Lower leg skin (tissue), 4 donors: ENCODE measurements around the gene ORC3. TPM values are rescaled to one million over a fixed set of nuclear protein-coding genes. Genes with fewer than 3 reads are reported as not detected.

Experiments used
- DNase-seq, 2 donors: peaks; one replicate each; pipeline ENCODE4 v3.0.0-alpha.2; 2019; ENCODE audit warnings: low spot score in 2 of 2
- H3K4me3 ChIP-seq: fragments of 200-600 bp; sonication (generic); 2 replicates; pipeline ENCODE4 v1.5.1; 2017; ENCODE audit warnings: mild to moderate bottlenecking, low read depth; ENCODE audit not compliant: poor library complexity, severe bottlenecking
- POLR2A ChIP-seq, 2 donors: fragments of 450-650 bp; IDR thresholded peaks; one replicate each; pipeline ENCODE4 v1.6.1; 2016 to 2017; ENCODE audit warnings: antibody characterized with exemption in 2 of 2, mild to moderate bottlenecking in 1 of 2, moderate library complexity in 1 of 2
- WGBS, 2 donors: methylation state at CpG; one replicate each; pipeline ENCODE4 v1.1.5; 2018; 5-methylcytosine and 5-hydroxymethylcytosine counted together
- intact Hi-C: fragments of 100-400 bp; cut with DNase I; formaldehyde crosslinking; loops from one replicate; pipeline ENCODE4 v1.15.0; 2023; ENCODE audit warnings: low total_unique reads
- total RNA-seq, 4 donors: library from RNA; depleted of rRNA; stranded (reverse); fragments of >200 nt; gene quantifications; one replicate each; pipeline ENCODE4 v1.1.0, GENCODE V29; 2016
- TF ChIP-seq, protein P1 (sequence below), 3 donors: fragments of 450-650 bp; IDR thresholded peaks; one replicate each; pipeline ENCODE4 v1.5.1; 2016; ENCODE audit warnings: antibody characterized with exemption in 3 of 3, mild to moderate bottlenecking in 3 of 3, moderate library complexity in 2 of 3

ORC3 gene
- total RNA-seq, 4 donors from 2014 or later = 9.9 to 19.1 (median 12.7) TPM

DNA sequence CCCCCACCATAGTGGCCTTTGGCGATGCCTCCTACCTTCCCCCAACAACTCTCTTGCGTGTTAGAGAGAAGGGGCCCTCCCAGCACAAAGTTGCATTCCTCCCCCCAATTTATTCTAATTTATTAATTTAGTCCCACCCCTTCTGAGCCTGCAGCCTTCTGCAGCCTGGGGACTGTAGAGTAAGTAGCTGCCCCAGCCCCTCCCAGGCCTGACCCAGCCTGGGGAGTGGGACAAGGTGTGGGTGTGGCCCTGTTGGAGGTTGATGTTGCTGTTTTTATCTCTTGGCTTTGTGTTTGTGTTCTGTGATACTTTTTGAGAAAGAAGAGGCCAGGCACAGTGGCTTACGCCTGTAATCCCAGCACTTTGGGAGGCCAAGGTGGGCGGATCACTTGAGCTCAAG lies 49.4 kb downstream of the ORC3 start:
- 96 to 97% methylated on average over 4 of the region's 4 CpGs for WGBS, 2 donors
- TF ChIP-seq POLR2A (IDR thresholded peaks at IDR 0.05) = no peak

DNA sequence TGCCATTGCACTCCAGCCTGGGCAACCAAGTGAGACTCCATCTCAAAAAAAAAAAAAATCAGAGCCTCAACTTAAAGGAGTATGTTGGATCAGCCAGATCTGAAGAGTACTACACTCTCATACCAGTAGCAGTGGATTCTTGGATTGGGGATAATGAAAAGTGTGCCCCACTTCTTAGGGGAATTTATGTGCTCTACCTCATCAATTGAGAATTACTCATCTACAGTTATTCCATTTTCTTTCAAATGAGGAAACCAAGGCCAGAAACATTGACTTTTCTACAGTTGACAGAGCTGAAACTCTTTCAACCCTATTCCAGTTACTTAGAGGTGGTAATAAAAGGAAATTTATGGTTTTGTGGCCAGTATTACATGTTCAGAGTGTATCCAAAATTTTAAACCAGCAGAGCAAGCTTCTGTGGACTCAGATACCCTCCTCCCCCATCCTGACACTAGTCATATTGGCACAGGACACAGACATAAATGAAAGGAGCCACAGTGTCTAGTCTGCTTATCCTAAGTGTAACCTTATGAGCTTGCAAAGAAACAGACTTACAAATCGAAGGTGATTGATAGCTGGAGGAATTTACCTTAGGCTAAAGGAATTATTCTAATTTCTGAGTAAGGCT lies 51.2 kb downstream of the ORC3 start:
- no peak for TF ChIP-seq POLR2A (IDR thresholded peaks at IDR 0.05)
- TF ChIP-seq, protein P1, sequence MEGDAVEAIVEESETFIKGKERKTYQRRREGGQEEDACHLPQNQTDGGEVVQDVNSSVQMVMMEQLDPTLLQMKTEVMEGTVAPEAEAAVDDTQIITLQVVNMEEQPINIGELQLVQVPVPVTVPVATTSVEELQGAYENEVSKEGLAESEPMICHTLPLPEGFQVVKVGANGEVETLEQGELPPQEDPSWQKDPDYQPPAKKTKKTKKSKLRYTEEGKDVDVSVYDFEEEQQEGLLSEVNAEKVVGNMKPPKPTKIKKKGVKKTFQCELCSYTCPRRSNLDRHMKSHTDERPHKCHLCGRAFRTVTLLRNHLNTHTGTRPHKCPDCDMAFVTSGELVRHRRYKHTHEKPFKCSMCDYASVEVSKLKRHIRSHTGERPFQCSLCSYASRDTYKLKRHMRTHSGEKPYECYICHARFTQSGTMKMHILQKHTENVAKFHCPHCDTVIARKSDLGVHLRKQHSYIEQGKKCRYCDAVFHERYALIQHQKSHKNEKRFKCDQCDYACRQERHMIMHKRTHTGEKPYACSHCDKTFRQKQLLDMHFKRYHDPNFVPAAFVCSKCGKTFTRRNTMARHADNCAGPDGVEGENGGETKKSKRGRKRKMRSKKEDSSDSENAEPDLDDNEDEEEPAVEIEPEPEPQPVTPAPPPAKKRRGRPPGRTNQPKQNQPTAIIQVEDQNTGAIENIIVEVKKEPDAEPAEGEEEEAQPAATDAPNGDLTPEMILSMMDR (IDR thresholded peaks at IDR 0.05) = no peak
- no peak for DNase-seq
- intact Hi-C loops = no loop called here
- H3K4me3 ChIP-seq = no peak overlapping the region
- WGBS, 2 donors = 45 to 46% methylated on average over 1 of the region's 1 CpG

More for the DNA sequence above, 49.4 kb downstream of the ORC3 start:
- DNase-seq = no peak
- intact Hi-C loops = no loop called here
- H3K4me3 ChIP-seq = no peak overlapping the region

DNA sequence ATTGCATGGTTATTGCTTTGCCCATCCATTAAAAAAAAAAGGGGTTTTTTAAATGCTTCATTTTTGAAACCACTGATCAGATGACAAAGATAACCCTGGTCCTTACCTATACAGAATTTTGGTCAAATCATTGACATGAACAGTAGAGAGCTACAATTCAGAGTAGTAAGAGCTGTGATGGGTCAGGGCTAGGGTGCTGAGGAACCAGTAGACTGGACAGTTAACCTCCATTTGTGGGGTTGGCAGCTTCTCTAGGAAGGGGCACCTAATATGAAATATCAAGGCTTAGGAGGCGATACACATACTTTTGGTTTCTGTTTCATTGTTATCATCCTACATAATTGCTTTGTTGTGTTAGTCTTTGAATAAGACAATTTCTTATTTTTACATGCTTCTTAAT lies 55.1 kb downstream of the ORC3 start:
- 70 to 86% methylated on average over 1 of the region's 1 CpG for WGBS, 2 donors
- no peak for TF ChIP-seq POLR2A (IDR thresholded peaks at IDR 0.05)
- no peak for DNase-seq
- intact Hi-C loops = no loop called here
- no peak overlapping the region for H3K4me3 ChIP-seq

DNA sequence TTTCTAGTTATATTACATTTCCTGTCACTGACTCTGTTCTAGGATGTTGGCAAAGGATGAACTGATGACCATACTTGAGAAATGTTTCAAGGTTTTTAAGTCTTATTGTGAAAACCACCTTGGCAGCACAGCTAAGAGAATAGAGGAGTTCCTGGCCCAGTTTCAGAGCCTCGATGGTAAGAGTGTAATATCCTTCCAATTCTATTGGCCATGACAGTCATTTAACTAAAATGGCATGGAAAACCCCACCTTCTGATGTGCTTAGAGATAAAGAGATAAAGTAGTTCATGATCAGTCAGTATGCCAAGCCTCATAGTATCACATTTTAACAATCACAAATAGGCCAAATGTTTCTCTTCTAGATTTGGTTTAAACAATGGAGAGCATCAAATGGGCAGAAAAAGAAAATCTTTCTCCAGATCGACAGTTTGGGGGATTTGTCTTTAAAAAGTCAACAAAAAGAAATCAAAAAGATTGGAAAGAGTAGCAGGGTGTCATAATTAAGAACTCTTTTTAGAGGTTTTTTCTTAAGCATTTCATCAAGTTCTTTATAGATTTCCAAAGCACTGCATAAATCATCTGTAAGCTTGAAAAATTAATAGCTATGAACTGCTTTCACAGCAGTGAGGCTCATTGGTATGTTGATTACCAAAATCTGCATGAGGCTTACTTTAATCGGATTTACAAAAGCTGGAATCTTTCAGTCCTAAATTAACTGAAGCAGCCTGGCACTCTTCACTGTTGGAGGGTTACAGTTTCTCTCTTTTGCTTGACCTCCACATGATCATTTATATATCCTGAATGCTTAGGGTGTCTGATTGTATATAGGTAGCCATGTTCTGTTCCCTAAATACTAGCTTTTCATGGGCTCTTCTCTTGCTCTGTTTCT lies 63.4 kb downstream of the ORC3 start:
- H3K4me3 ChIP-seq = no peak overlapping the region
- intact Hi-C loops = no loop called here
- no peak for DNase-seq
- 60 to 61% methylated on average over 3 of the region's 3 CpGs for WGBS, 2 donors
- no peak for TF ChIP-seq POLR2A (IDR thresholded peaks at IDR 0.05)
- TF ChIP-seq, protein P1 (IDR thresholded peaks at IDR 0.05) = no peak

DNA sequence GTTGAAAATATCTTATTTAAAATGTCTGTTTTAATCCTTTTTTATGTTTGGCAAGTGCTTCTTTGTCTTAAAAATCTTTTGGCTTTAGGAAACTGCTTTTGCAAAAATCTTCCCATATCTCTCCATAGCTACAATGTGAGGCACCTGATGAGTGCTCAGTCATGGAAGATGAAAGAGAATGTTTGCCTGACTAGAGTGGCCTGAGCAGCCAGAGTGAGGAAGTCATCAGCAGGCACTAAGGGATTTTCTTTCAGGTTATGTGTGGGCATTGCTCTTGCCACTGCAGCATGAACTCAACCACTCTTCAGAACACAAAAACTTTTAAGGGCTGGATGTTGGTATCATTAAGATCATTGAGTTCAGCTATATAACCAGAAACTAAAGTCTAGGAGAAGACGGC lies 64.2 kb downstream of the ORC3 start:
- TF ChIP-seq POLR2A (IDR thresholded peaks at IDR 0.05) = no peak
- TF ChIP-seq, protein P1 (IDR thresholded peaks at IDR 0.05) = no peak
- no peak for DNase-seq
- no peak overlapping the region for H3K4me3 ChIP-seq
- WGBS, 2 donors = 96 to 100% methylated on average over 1 of the region's 1 CpG
- intact Hi-C loops = no loop called here

DNA sequence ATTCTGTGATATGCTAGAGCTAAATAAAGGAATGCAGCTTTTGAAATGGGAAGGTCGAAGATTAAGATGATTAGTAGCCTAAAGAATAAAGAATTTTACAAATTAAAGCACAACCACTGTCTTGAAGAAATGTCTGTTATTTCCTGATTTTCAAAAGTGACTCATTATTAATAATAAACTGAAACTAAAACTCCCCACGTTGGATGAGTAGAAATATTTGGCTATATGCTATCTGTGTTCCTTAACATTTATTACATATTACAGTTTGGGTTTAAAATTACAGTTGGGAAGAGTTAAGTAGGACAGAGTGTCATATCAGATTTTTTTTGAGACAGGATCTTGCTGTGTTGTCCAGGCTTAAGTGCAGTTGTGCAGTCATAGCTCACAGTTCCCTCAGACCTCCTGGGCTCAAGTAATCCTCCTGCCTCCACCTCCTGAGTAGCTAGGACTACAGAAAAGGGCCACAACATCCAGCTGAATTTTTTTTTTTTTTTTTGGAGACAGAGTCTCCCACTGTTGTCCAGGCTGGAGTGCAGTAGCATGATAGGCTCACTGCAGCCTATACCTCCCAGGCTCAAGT lies 65.0 kb downstream of the ORC3 start:
- WGBS, 2 donors = 77 to 78% methylated on average over 2 of the region's 2 CpGs
- TF ChIP-seq, protein P1 (IDR thresholded peaks at IDR 0.05) = no peak
- no peak for TF ChIP-seq POLR2A (IDR thresholded peaks at IDR 0.05)
- intact Hi-C loops = no loop called here
- DNase-seq = no peak
- no peak overlapping the region for H3K4me3 ChIP-seq
